GM19372 (cell line): ENCODE data around the gene CACNA2D3.

Experiments used
- ATAC-seq: cut with Tn5 transposase; IDR thresholded peaks from one replicate; pipeline ENCODE4 v1.9.1; 2021; ENCODE audit warnings: mild to moderate bottlenecking, low read depth, moderate library complexity; ENCODE audit not compliant: unreplicated experiment

Gene CACNA2D3

DNA sequence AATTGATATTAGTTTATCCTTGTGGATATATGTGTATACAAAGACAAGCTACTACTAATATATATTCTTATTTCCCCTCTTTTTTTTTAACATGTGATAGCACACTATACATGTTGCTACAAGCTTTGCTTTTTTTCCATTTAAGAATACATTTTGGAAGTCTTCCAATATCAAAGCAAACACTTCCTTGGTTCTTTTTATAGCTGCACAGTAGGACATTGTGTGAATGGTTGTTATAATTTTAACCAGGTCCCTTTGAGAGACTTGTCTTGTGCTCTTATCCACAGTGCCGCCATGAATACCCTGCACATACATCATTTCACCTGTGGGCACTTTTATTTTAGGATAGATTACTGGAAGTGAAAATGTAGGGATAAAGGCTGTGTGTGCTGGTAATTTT lies 88.7 kb downstream of the CACNA2D3 start:
- no peak for ATAC-seq

DNA sequence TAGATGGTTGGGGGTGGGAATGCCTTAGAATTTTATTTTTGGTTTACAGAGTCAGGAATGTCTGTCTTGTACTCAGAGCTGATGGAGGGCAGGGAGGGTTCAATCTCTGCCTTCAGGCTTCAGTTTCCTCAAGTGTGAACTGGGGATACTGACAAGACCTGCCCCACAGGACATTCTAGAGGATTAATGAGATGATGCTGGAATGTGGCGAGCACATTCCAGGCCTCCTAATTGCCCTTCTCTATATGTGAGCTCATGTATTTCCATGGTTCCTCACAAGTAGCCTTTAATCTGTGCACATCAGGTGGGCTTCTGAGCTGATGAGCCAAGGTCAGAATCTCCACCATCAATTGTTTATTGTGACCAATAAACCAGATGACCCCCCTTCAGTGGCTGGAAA lies 90.4 kb downstream of the CACNA2D3 start:
- no peak for ATAC-seq

DNA sequence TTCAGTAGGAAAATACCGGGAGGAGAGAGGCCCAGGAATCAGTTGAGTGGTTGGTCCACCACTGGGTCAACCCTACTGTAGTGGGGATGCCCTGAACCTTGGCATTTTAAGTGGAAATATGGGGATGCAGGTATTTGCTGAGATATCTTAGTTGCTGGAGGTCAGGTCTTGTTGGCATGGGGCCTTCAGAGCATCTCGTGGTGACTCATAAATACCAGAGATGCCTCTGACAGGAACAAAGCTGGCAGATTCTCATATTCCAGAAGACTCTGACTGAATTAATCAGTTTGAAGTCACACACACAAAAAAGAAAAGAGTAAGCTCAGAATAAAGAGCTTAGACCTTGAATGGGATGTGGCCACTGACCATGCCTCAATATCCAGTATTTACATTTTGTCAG lies 91.6 kb downstream of the CACNA2D3 start:
- ATAC-seq = no peak

- no peak for ATAC-seq
Measured at GRCh38 chr3:54214845-54215244, 92.5 kb downstream of the CACNA2D3 start.

DNA sequence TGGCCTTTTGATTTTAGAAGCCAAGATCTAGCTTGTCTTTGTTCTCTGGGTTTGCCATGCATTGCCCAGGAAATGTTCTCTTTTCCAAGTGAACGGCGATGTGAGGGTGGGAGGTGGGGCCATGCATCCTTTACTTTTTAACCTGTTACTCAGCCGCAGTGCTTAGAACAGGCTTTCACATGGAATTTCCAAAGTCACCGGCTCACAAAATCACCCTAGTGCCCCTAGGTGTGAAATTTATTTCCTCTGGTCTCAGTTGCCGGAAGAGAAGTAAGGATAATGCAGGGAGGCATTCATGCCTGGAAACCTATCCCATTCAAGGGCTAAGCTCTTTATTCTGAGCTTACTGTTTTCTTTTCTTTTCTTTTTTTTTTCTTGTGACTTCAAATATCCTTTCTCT lies 93.2 kb downstream of the CACNA2D3 start:
- ATAC-seq = no peak

DNA sequence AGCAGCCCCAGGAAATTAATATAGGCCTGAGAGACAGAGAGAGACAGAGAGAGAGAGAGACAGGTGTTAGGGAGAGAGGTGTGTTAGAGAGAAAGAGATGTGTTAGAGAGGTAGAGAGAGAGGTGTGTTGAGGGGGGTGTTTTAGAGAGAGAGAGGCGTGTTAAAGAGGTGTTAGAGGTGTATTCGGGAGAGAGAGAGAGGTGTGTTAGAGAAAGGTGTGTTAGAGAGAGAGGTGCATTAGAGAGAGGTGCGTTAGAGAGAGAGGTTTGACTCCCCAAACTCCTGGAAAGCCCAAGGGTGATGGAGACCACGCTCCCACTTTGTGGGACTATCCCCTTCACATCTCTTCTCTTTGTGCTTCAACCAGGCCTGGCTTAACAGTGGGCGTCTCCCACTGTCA lies 95.5 kb downstream of the CACNA2D3 start:
- ATAC-seq = no peak

GRCh38 chr3:54222316-54222715 lies 100.0 kb downstream of the CACNA2D3 start:
- ATAC-seq = no peak

DNA sequence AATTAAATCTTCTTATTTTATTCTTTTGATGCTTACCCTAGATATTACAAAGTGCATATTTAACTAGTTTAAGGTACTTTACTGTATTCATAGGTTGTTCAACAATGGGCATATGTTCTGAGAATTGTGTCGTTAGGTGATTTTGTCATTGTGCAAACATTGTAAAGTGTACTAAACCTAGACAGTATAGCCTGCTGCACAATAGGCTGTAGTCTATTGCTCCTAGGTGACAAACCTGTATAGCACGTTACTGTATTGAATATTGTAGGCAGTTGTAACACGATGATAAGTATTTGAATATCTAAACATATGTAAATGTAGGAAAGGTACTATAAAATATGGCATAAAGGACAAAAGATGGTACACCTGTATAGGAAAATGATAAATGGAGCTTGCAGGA lies 100.7 kb downstream of the CACNA2D3 start:
- no peak for ATAC-seq

DNA sequence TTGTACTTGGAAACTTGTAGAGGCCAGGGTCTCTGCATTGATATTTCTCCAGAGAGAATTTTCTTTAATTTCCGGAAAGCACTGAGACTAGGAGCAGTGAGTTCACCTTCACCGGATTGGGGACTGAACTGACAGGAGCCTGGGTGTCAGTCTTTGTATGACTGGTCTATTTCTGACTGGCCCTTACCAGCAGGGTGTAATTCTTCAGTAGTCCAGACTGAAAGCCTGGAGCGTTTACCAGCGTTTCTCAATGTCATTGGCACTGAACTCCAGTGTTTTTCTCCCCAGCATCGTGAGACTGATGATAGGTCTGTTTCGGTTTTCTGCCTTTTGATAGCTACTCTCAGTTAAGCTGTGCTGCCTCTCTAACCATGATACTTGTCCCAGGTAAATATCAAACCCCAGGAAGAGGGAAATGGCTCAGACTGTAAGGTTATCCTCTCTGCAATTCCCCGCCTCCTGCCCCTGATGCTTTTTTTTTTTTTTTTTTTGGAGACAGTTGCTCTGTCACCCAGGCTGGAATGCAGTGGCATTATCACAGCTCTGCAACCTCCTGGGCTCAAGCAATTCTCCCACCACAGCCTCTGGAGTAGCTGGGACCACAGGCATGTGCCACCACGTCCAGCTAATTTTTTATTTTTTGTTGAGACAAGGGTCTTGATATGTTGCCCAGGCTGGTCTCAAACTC lies 103.6 kb downstream of the CACNA2D3 start:
- no peak for ATAC-seq

- ATAC-seq = no peak
Measured at GRCh38 chr3:54228806-54229205, 106.5 kb downstream of the CACNA2D3 start.

GRCh38 chr3:54232618-54233017 lies 110.3 kb downstream of the CACNA2D3 start:
- no peak for ATAC-seq

- no peak for ATAC-seq
Measured at GRCh38 chr3:54235998-54236397, 113.6 kb downstream of the CACNA2D3 start.

- no peak for ATAC-seq
Measured at GRCh38 chr3:54237109-54237508, 114.8 kb downstream of the CACNA2D3 start.

DNA sequence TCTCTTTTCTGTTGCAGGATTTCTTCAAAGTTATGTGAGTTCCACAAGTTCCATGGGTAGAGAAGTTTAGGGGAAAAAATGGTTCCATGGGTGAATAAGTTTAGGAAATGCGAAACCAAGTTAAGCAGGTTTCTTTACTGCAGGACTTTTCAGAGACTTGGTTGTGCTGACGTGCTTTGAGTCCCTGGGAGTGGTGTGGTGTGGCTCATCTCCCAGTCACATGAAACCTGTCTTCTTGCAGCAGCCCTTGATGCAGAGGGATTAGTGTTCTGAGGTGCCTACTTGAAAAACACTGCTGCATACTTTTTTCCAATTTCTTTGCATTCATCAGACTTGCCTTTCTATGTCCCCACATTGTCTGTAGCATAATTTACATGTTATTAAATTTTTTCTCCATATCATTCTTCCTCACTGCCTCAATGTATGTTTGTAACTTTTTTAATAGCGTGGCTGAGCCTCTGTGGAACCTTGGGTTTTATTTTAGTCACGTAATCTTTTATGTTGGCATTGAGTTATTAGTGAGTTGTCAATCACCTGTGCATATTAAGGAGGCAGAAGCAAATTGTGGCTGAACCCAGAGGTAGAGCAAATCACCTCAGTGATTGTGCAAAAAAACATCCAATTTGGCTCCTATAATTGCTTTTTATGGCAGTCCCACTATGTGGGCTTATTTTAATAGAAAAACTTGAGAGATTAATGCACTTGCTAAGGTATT lies 115.6 kb downstream of the CACNA2D3 start:
- ATAC-seq = no peak

DNA sequence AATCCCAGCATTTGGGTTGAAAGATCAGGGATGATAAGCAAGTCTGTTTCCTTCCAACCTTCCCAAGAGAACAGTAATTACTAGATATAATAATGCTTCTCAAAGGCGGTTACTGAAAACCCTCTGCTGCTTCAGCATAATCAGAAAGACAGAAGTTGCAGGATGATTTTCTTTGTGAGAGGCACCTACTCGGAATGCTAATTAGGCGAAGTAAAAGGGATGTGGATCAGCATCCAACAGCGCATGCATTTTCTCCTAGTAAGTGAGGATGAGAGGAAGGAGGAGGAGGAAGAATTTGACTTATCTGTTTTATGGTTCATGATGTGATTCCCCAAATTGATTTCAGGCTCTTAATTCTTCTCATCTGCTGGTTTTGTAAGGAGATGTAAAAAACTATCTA lies 118.0 kb downstream of the CACNA2D3 start:
- no peak for ATAC-seq

- no peak for ATAC-seq
Measured at GRCh38 chr3:54243056-54243931, 120.9 kb downstream of the CACNA2D3 start.

- no peak for ATAC-seq
Measured at GRCh38 chr3:54243960-54244682, 121.8 kb downstream of the CACNA2D3 start.

DNA sequence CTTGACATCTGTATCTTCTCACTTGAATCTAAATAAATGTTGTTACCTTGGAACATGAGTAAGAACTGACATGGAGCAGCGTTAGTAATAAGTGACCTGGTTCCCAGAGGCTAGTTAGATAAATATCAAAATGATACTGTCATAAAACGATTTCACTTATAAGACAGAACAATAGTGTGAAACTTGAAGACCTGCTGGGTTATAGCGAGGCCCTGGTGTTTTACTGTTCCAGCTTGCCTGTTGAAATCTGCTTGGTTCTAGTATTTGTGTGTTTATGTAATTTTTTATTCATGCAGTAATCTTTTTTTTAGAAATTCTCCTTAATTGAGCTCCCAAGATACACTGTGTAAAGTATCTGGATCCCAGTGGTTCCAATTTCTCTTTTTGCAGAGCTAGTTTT lies 129.4 kb downstream of the CACNA2D3 start:
- no peak for ATAC-seq

DNA sequence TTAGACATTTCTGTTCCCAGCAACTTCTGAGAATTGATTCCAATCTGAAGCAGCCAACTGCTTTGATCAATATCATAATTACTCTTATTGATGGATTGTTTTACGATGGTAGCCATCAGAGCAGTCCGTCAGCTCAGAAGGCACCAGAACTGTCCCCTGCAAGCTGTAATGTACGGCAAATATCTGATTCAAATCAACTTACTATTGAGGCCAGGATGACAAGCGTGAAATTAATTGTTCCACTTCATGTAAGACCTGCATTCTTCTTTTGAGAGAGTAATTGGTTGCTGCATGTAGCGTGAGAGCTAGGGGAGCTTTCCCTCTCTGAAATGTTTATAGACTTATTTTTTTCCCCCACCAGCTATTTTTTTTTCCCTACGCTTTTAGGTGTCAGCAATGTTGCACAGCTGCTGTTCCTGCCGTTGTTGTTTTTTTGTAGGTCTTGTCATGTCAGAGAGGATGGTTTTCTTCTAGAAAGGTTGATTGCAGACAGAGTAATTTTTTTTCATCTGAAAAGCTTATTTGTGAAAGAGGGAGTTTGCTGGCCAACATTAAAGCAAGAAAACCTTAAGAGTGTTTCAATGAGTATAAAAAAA lies 134.9 kb downstream of the CACNA2D3 start:
- no peak for ATAC-seq

DNA sequence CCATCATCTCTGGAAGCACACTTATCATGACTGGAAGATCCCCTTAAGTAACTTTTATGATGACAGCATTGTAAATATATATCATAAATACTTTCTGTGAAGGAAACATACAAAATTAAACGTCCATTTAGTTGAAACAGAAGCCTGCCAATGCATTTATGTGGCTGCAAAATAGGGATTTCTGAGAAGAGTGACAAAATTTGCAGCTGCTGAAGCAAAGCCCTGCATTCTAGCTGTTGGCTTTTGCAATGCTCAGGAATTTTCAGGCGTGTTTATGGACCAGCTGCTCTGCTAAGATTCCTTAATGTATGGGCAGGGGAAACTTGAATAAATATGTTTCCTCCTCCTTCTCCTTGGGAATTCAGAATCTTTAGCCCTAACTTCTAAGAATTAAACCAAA lies 137.3 kb downstream of the CACNA2D3 start:
- no peak for ATAC-seq
